CMK (cell line): ENCODE measurements around the gene PHKB.
"Not testable (repeated sequence)": the region's sequence is repeated elsewhere in the genome, so short reads cannot be mapped to it uniquely, and the experiment has no call there.

Experiments used
- DNase-seq: peaks from one replicate; pipeline ENCODE4 v3.0.0-alpha.2; 2010; ENCODE audit warnings: low read depth

PHKB gene

GRCh38 chr16:47507701-47508100 is 46.6 kb downstream of the PHKB start:
- DNase-seq = no peak

- no peak for DNase-seq
Observed at GRCh38 chr16:47511882-47512281, 50.8 kb downstream of the PHKB start.

- no peak for DNase-seq
Observed at GRCh38 chr16:47519037-47519436, 57.9 kb downstream of the PHKB start.

DNA sequence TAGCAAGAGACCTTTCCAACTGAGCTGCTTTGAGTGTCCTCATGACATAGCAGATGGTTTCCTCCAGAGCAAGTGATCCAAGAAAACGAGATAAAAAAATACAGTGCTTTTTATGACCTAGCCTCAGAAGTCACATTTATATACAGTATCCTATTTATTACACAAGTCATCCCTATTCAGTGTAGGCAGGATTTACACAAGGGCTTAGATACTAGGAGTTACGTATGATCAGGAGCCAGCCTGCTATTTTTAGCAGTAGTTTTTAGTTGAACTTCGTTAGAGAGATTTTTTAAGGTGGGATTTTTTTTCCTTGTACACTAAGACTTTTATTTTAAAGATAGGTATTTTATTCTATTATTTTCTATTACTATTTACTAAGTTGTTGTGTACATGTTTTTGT is 58.4 kb downstream of the PHKB start:
- DNase-seq = no peak

DNA sequence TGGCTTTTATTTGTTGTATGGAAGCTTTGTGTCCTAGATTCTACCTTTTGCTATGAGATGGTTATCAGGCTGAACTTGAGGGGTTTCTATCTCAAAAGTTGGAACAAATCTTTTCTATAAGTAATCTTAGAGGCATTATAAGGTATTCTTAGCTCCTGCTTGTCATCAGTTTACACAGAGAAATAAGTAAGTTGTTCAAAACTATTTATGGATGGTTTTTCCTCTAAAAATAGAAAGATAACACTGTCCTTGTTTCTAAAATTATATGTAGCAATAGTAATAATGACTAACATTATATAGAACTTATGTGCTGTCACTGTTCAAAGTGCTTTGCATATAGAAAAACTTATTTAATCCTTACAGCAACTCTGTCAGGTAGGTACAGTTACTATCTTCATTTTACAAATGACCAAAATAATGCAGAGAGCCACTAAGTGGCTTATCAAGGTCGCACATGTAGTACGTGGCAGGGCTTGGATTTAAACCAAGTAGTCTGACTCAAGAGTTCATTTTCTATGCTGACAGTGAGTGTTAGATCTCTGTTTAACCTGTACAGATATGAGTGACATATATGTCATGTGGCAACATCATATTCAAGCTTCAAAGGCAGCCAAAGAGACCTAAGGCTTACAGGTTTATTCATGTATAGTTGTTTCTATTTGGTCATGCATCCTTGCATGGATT is 59.0 kb downstream of the PHKB start:
- no peak for DNase-seq

GRCh38 chr16:47523342-47524006 is 62.3 kb downstream of the PHKB start:
- no peak for DNase-seq

DNA sequence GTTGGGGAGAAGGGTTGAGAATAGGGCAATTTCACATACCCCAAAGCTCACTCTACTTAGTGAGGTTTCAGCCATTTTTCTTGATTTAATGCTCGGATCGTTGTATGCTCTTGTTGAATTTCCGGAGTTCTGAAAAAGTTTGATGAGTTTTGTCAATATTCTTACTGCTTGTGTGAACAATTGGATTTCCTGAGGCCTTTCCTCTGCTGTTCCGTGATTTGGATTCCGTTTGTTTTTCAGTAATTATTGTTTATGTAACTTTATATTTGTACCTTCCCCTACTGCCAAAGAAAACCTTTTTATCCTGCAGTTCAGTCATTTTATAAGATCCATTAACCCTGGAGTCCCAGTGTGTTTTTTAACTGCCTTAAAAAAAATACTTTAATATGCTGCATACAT is 62.9 kb downstream of the PHKB start:
- DNase-seq = no peak

GRCh38 chr16:47528431-47528830 is 67.3 kb downstream of the PHKB start:
- DNase-seq = no peak

GRCh38 chr16:47533744-47534292 is 72.7 kb downstream of the PHKB start:
- no peak for DNase-seq

- DNase-seq = no peak
Observed at GRCh38 chr16:47538472-47538871, 77.3 kb downstream of the PHKB start.

GRCh38 chr16:47539707-47540670 is 78.9 kb downstream of the PHKB start:
- peak; percentile 15 for DNase-seq

GRCh38 chr16:47541135-47541534 is 80.0 kb downstream of the PHKB start:
- DNase-seq = not testable (repeated sequence)

DNA sequence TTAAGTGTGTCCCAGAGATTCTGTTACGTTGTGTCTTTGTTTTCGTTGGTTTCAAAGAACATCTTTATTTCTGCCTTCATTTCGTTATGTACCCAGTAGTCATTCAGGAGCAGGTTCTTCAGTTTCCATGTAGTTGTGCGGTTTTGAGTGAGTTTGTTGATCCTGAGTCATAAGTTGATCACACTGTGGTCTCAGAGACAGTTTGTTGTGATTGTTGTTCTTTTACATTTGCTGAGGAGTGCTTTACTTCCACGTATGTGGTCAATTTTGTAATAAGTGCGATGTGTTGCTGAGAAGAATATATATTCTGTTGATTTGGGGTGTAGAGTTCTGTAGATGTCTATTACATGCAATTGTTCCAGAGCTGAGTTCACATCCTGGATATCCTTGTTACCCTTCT is 83.1 kb downstream of the PHKB start:
- not testable (repeated sequence) for DNase-seq

DNA sequence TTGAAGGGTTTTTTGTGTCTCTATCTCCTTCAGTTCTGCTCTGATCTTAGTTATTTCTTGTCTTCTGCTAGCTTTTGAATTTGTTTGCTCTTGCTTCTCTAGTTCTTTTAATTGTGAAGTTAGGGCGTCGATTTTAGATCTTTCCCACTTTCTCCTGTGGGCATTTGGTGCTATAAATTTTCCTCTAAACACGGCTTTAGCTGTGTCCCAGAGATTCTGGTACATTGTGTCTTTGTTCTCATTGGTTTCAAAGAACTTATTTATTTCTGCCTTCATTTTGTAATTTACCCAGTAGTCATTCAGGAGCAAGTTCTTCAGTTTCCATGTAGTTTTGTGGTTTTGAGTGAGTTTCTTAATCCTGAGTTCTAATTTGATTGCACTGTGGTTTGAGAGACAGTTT is 90.1 kb downstream of the PHKB start:
- not testable (repeated sequence) for DNase-seq

DNA sequence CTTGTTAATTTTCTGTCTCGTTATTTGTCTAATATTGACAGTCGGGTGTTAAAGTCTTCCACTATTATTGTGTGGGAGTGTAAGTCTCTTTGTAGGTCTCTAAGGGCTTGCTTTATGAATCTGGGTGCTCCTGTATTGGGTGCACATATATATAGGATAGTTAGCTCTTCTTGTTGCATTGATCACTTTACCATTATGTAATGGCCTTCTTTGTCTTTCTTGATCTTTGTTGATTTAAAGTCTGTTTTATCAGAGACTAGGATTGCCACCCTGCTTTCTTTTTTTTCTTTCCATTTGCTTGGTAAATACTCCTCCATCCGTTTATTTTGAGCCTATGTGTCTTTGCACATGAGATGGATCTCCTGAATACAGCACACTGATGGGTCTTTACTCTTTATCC is 90.6 kb downstream of the PHKB start:
- DNase-seq = not testable (repeated sequence)

DNA sequence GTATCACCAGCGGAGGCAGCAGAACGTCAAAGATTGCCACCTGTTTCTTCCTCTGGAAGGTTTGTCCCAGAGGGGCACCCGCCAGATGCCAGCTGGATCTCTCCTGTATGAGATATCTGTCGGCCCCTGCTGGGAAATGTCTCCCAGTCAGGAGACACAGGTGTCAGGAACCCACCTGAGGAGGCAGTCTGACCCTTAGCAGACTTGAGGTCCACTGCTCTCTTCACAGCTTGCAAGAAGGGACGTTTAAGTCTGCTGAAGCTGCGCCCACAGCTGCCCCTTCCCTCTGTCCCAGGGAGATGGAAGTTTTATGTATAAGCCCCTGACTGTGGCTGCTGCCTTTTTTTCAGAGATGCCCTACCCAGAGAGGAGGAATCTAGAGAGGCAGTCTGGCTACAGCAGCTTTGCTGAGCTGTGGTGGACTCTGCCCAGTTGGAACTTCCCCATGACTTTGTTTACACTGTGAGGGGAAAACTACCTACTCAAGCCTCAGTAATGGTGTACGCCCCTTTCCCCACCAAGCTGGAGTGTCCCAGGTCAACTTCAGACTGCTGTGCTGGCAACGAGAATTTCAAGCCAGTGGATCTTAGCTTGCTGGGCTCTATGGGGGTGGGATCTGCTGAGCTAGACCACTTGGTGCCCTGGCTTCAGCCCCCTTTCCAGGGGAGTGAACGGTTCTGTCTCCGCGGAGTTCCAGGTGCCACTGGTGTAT is 92.9 kb downstream of the PHKB start:
- DNase-seq = no peak

DNA sequence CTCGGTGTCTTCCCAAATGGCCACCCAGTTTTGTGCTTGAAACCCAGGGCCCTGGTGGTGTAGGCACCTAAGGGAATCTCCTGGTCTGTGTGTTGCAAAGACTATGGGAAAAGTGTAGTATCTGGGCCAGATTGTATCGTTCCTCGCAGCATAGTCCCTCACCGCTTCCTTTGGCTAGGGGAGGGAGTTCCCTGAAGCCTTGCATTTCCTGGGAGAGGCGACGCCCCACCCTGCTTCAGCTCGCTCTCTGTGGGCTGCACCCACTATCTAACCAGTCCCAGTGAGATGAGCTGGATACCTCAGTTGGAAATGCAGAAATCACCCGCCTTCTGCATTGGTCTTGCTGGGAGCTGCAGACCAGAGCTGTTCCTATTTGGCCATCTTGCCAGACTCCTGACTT is 93.5 kb downstream of the PHKB start:
- not testable (repeated sequence) for DNase-seq

GRCh38 chr16:47561286-47561685 is 100.2 kb downstream of the PHKB start:
- no peak for DNase-seq

GRCh38 chr16:47562366-47562765 is 101.2 kb downstream of the PHKB start:
- DNase-seq = no peak

GRCh38 chr16:47565454-47565853 is 104.3 kb downstream of the PHKB start:
- peak; percentile 48 for DNase-seq

DNA sequence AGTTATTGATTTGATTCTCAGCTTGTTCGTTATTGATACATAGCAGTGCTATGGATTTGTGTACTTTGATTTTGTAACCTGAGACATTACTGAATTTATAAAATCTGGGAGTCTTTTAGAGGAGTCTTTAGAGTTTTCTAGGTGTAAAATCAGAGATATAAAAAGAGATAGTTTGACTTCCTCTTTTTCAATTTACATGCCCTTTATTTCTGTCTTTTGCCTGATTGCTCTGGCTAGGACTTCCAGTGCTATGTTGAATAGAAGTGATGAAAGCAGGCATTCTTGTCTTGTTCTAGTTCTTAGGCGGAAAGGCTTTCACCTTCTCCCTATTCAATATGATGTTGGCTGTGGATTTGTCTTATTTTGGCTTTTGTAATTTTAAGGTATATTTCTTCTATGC is 106.2 kb downstream of the PHKB start:
- DNase-seq = no peak

- no peak for DNase-seq
Observed at GRCh38 chr16:47568351-47568750, 107.2 kb downstream of the PHKB start.
